Mucosa of stomach (tissue), 1 donor: ENCODE data around the gene SERPINA6.

Experiments used
- H3K27me3 ChIP-seq: one replicate; pipeline ENCODE4 v1.7.0; 2013; ENCODE audit warnings: mild to moderate bottlenecking, low read length; ENCODE audit not compliant: control insufficient read depth, insufficient read depth
- H3K36me3 ChIP-seq: one replicate; pipeline ENCODE4 v1.7.0; 2013; ENCODE audit warnings: low read length; ENCODE audit not compliant: control insufficient read depth, insufficient read depth
- H3K4me1 ChIP-seq: one replicate; pipeline ENCODE4 v1.7.0; 2013; ENCODE audit warnings: mild to moderate bottlenecking, low read length; ENCODE audit not compliant: control insufficient read depth, insufficient read depth
- H3K4me3 ChIP-seq: one replicate; pipeline ENCODE4 v1.7.0; 2013; ENCODE audit warnings: low read length
- H3K9ac ChIP-seq: one replicate; pipeline ENCODE4 v1.7.0; 2013; ENCODE audit warnings: mild to moderate bottlenecking, low read length, moderate library complexity
- H3K9me3 ChIP-seq: one replicate; pipeline ENCODE4 v1.7.0; 2013; ENCODE audit warnings: mild to moderate bottlenecking, low read length, moderate library complexity; ENCODE audit not compliant: control insufficient read depth
- donor health status: Pancreatic carcinoma.

Gene SERPINA6

DNA sequence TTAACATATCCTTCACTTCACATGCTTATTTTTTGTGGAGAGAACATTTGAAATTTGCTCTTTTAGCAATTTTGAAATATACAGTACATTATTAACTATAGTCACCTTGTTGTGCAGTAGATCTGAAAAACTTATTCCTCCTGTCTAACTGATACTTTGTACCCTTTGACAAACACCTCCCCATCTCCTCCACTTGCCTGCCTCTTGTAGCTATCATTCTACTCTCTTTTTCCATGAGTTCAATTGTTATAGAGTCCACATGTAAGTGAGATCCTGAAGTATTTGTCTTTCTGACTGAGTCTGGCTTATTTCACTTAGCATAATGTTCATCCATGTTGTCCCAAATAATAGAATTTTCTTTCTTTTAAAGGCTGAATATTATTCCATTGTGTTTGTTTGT lies 9.5 kb upstream of the SERPINA6 start:
- Histone ChIP-seq H3K9ac (no peak overlapping the region), H3K9me3 (no peaks in the 10 kb centered on the region), H3K27me3 (no peaks in the 10 kb centered on the region), H3K4me1 (no peaks in the 10 kb centered on the region), H3K4me3 (no peak overlapping the region), H3K36me3 (no peaks in the 10 kb centered on the region)

DNA sequence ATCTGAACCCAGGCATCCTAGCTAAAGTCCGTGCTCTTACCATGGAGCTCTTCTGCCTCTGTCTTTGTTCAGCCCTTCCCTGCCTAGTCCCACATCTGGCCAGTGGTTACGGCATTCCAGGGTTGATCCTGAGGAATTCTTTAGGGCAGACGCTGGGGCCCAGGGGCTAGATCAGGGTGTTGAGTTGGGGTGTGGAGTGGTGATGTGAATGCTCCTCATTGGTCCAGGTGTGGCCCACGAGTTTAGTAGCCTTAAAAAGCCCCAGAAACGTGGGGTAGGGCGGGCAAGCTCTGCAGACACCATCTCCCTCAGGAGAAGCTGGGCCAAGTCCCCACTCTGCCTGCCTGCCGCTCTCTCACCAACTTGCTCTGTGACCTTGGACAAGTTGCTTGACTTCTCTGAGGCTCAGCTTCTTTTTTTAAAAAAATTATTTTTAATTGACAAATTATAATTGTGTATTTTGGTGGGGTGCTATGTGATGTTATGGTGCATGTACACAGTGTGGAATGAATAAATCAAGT lies 9.0 kb upstream of the SERPINA6 start:
- no peaks in the 10 kb centered on the region for H3K4me1 ChIP-seq
- H3K36me3 ChIP-seq = no peaks in the 10 kb centered on the region
- H3K27me3 ChIP-seq = no peaks in the 10 kb centered on the region
- no peaks in the 10 kb centered on the region for H3K9me3 ChIP-seq
- no peak overlapping the region for H3K9ac ChIP-seq
- no peak overlapping the region for H3K4me3 ChIP-seq

DNA sequence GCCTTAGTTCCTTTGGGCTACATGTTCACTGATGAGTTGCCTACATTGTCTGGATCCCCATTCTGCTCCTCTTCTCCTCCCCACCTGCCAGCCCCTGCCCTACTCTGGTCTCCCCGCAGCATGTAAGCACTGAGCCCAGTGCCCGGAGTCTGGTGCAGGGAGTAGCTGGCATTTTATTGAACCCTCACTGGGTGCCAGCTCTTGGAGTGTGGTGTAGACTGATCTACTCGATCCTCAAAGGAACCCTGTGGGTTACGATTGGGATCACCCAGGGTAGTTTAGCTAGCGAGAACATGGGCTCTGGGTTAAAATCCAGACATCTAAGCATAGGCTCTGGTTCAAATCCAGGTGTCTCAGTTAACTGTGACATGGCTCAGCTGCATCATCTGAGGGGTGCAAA lies 8.3 kb upstream of the SERPINA6 start:
- Histone ChIP-seq H3K4me3 (no peak overlapping the region), H3K9me3 (no peaks in the 10 kb centered on the region), H3K9ac (no peak overlapping the region), H3K4me1 (no peaks in the 10 kb centered on the region), H3K27me3 (no peaks in the 10 kb centered on the region), H3K36me3 (no peaks in the 10 kb centered on the region)

DNA sequence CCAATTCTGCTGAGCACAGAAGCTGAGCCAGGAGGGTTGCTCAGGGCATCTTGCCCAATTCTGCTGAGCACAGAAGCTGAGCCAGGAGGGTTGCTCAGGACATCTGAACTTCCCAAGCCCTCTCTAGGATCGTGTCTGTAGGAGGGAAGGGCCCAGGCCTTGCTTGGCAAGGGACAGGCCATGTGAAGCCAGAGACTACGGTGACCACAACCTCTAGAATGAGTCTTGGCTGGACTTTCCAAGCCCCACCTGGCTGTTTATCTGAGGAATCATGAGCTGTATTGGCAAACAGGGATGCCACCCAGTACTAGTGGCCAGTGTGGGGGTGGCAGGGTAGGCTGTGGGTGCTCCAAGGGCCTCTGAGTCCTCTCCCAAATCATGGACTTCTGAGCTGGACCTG lies 7.7 kb upstream of the SERPINA6 start:
- Histone ChIP-seq H3K4me3 (no peak overlapping the region), H3K4me1 (no peaks in the 10 kb centered on the region), H3K9ac (no peak overlapping the region), H3K36me3 (no peaks in the 10 kb centered on the region), H3K27me3 (no peaks in the 10 kb centered on the region), H3K9me3 (no peaks in the 10 kb centered on the region)

DNA sequence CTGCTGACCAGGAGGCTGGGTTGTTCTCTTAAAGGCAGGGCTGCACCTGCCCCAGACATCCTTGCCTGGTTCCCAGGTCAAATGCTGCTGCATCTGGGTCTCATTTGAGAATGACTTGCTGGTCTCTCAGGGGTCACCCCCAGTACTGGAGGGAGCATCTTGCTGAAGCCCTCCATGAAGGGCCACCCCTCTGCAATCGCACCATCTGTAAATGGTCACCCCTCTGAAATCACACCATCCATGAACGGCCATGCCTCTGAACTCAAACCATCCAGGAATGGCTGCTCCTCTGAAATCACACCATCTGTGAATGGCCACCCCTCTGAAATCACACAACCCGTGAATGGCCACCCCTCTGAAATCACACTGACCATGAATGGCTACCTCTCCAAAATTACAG lies 7.3 kb upstream of the SERPINA6 start:
- Histone ChIP-seq H3K36me3 (no peaks in the 10 kb centered on the region), H3K9me3 (no peaks in the 10 kb centered on the region), H3K4me3 (no peak overlapping the region), H3K27me3 (no peaks in the 10 kb centered on the region), H3K4me1 (no peaks in the 10 kb centered on the region), H3K9ac (no peak overlapping the region)

DNA sequence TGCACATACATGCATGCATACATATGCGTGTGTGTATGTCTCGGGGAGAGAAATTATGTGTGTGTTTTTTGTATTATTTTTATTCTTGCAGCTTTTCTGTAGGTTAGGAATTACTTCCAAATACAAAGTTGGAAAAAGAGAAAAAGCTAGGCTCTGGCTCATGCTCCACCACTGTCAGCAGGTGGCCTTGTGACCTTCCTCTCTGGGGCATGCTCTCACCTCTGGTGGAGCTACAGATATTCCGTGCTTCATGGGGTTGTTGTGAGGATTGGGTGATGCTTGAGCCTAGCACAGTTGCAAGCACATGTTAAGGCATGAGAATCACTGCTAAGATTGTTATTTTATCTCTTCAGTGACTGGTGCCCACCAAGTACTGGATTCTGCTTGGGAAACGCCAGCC lies 6.7 kb upstream of the SERPINA6 start:
- no peaks in the 10 kb centered on the region for H3K4me1 ChIP-seq
- no peak overlapping the region for H3K4me3 ChIP-seq
- no peaks in the 10 kb centered on the region for H3K9me3 ChIP-seq
- H3K9ac ChIP-seq = no peak overlapping the region
- H3K27me3 ChIP-seq = no peaks in the 10 kb centered on the region
- no peaks in the 10 kb centered on the region for H3K36me3 ChIP-seq

DNA sequence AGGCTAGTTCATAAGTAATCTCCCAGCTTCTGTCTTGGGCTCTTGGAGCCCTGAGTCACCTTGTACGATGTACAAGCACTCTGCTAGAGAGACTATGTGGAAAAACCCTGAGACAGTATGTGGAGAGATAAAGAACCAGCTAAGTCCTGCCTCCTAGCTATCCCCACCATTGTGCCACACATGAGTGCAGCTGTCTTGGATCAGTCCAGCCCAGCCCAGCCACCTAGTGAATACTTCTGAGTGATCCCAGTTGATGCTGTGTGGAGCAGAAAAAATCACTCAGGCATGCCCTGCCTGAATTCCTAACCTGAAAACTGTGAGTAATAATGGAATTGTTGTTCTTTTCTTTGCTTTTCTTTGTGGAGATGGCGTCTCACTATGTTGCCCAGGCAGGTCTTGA lies 5.1 kb upstream of the SERPINA6 start:
- Histone ChIP-seq H3K4me1 (no peaks in the 10 kb centered on the region), H3K36me3 (no peaks in the 10 kb centered on the region), H3K27me3 (no peaks in the 10 kb centered on the region), H3K9me3 (no peaks in the 10 kb centered on the region), H3K9ac (no peak overlapping the region), H3K4me3 (no peak overlapping the region)

DNA sequence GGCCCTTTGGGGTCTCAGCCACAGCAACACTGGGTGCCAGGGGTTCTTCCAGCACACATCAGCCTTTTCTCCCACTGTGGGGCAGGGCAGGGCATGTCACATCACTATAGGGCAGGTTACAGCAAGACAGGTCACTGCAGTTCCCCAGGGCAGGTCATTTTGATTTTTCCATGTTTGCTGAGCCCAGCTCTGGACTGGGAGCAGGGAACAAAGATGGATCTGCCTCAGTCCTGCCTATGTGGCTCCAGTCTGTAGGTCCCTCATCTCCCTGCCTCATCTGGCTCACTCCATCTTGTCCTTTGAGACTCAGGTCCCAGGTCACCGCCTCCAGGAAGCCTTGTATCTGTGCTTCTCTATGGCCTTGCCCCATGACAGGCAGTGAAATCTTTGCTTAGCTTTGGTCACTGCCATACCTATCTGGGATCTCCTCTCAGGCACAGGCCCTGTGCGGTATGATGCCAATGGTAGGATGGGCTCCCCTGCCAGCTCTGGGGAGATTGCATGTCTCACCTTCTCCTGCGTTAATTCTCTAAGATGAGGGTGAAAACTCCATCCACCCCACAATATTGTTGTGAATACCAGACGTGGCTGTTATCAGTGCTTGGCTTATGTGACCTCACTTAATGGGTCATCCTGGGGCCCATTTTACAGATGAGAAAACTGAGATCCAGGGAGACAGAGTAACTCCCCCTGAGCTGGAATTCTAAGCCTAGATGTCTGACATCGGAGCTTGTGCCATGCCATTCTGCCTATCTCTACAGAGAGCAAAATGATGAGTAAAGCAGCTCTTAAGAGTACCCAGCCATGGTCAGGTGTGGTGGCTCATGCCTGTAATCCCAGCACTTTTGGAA lies 1.5 kb downstream of the SERPINA6 start:
- Histone ChIP-seq H3K4me3 (no peak overlapping the region), H3K36me3 (no peaks in the 10 kb centered on the region), H3K27me3 (no peaks in the 10 kb centered on the region), H3K9me3 (no peaks in the 10 kb centered on the region), H3K4me1 (peaks cover 5% of the 10 kb centered on the region), H3K9ac (no peak overlapping the region)

DNA sequence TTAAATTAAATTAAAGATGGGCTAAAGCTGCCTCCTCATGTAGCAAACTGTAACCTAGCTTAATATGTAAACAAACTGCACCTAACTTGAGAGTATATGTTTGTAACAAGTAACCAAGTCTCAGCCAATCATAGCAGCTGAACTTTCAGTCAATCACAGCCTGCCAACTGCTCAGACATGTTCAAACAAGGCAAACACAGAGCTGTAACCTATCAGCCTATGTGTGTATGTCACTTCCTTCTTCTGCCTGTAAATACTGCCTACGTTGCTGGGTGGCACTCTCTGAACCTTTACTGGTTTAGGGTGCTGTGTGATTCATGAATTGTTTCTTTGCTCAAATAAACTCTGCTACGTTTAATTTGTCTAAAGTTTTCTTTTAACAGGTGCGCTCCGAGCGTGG lies 2.9 kb downstream of the SERPINA6 start:
- no peaks in the 10 kb centered on the region for H3K9me3 ChIP-seq
- H3K36me3 ChIP-seq = no peaks in the 10 kb centered on the region
- peaks cover 5% of the 10 kb centered on the region for H3K4me1 ChIP-seq
- no peak overlapping the region for H3K4me3 ChIP-seq
- H3K27me3 ChIP-seq = no peaks in the 10 kb centered on the region
- H3K9ac ChIP-seq = peak overlapping the region; percentile 64

DNA sequence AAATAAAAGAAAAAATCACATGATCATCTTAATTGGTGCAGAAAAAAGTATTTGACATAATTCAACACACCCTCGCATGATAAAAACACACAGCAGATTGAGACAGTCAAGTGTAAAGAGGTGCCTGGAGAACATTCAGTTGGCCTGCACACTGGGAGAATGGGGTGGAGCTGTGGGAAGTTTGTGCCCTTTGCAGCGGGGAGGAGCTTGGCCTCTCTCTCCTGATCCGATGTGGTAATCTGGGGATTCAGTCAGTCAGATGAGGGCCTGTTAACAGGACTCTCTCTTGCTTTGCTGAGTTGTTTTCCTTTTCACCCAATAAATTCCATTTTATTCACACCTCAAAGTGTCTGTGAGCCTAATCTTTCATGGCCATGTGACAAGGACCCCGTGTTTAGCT lies 5.9 kb downstream of the SERPINA6 start:
- Histone ChIP-seq H3K4me1 (peaks cover 5% of the 10 kb centered on the region), H3K4me3 (no peak overlapping the region), H3K9me3 (no peaks in the 10 kb centered on the region), H3K36me3 (no peaks in the 10 kb centered on the region), H3K27me3 (no peaks in the 10 kb centered on the region), H3K9ac (no peak overlapping the region)

DNA sequence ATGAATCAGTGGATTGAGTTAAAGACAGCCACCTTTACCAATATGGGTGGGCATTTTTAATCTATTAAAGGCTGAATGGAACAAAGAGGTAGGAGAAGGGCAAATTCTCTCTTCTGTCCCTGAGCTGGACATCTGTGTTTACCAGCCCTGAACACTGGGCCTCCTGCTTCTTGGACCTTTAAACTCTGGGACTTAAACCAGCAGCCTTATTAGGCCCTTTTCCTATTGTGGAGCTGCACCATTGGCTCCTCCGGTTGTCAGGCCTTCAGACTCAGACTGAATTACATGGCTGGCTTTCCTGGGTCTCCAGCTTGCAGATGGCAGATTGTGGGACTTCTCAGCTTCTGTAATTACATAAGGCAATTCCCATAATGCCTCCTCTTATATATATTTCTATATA lies 6.4 kb downstream of the SERPINA6 start:
- no peaks in the 10 kb centered on the region for H3K9me3 ChIP-seq
- no peaks in the 10 kb centered on the region for H3K27me3 ChIP-seq
- H3K4me3 ChIP-seq = no peak overlapping the region
- H3K36me3 ChIP-seq = no peaks in the 10 kb centered on the region
- peaks cover 5% of the 10 kb centered on the region for H3K4me1 ChIP-seq
- no peak overlapping the region for H3K9ac ChIP-seq

DNA sequence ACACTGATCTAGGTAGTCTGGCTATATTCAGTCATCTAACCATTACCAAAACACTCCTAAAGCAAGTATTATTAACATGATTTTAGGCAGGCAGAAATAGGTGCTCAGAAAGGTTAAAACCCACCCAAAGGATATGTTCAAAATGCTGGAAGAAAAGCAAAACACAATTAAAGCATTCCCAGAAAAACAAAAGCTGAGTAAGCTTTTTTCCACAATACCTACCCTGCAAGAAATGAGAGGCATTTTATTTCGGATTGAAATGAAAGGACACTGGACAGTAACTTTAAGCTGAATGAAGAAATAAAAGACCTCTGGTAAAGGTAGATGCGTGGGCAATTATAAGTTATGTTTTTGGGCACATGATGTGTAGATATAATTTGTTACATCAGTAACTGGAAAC lies 8.2 kb downstream of the SERPINA6 start:
- H3K4me3 ChIP-seq = no peak overlapping the region
- H3K27me3 ChIP-seq = no peaks in the 10 kb centered on the region
- H3K9ac ChIP-seq = no peak overlapping the region
- no peaks in the 10 kb centered on the region for H3K36me3 ChIP-seq
- no peaks in the 10 kb centered on the region for H3K9me3 ChIP-seq
- H3K4me1 ChIP-seq = no peaks in the 10 kb centered on the region
